H9 (cell line): ENCODE data around the gene TMCC3. TPM values are rescaled to one million over a fixed set of nuclear protein-coding genes. Genes with fewer than 3 reads are reported as not detected.

Experiments
- DNase-seq: peaks from one replicate; pipeline ENCODE4 v3.0.0-alpha.2; 2017
- H2AFZ ChIP-seq: one replicate; pipeline ENCODE4 v1.6.1; 2013; ENCODE audit warnings: mild to moderate bottlenecking, low read length, control low read depth, moderate library complexity
- H2AK5ac ChIP-seq: 2 replicates; pipeline ENCODE4 v1.6.1; 2013; ENCODE audit warnings: low read length, control low read depth, mixed read lengths; ENCODE audit not compliant: insufficient read length
- H2BK120ac ChIP-seq: one replicate; pipeline ENCODE4 v1.6.1; 2013; ENCODE audit warnings: low read depth, mild to moderate bottlenecking, low read length, control low read depth, inconsistent platforms; ENCODE audit not compliant: poor library complexity, severe bottlenecking
- H2BK12ac ChIP-seq: 2 replicates; pipeline ENCODE4 v1.6.1; 2013; ENCODE audit warnings: low read length, control low read depth, mixed read lengths, low read depth; ENCODE audit not compliant: insufficient read length
- H2BK15ac ChIP-seq: 2 replicates; pipeline ENCODE4 v1.6.1; 2013; ENCODE audit warnings: low read depth, low read length, control low read depth
- H2BK20ac ChIP-seq: one replicate; pipeline ENCODE4 v1.6.1; 2013; ENCODE audit warnings: low read depth, mild to moderate bottlenecking, low read length, control low read depth, inconsistent platforms; ENCODE audit not compliant: poor library complexity, severe bottlenecking
- H2BK5ac ChIP-seq: 2 replicates; pipeline ENCODE4 v1.6.1; 2013; ENCODE audit warnings: low read length, control low read depth, mixed read lengths; ENCODE audit not compliant: insufficient read length
- H3K14ac ChIP-seq: 2 replicates; pipeline ENCODE4 v1.6.1; 2013; ENCODE audit warnings: low read length, control low read depth; ENCODE audit not compliant: insufficient read depth
- H3K18ac ChIP-seq: 2 replicates; pipeline ENCODE4 v1.6.1; 2013; ENCODE audit warnings: low read depth, mild to moderate bottlenecking, mixed read lengths, low read length, control low read depth; ENCODE audit not compliant: insufficient read length
- H3K23ac ChIP-seq: 2 replicates; pipeline ENCODE4 v1.6.1; 2013; ENCODE audit warnings: low read length, control low read depth, mixed read lengths, low read depth; ENCODE audit not compliant: insufficient read length
- H3K23me2 ChIP-seq: 2 replicates; pipeline ENCODE4 v1.6.1; 2013; ENCODE audit warnings: low read depth, mild to moderate bottlenecking, mixed read lengths, low read length, control low read depth; ENCODE audit not compliant: insufficient read length, poor library complexity, severe bottlenecking
- H3K27ac ChIP-seq: 2 replicates; pipeline ENCODE4 v1.5.1; 2013; ENCODE audit warnings: low read length, control low read depth, mixed read lengths, low read depth; ENCODE audit not compliant: insufficient read length
- H3K27me3 ChIP-seq: 2 replicates; pipeline ENCODE4 v1.6.1; 2013; ENCODE audit warnings: low read length, control low read depth, inconsistent platforms; ENCODE audit not compliant: insufficient read depth
- H3K4ac ChIP-seq: 2 replicates; pipeline ENCODE4 v1.6.1; 2013; ENCODE audit warnings: low read depth, mild to moderate bottlenecking, control low read depth, inconsistent platforms, low read length, moderate library complexity
- H3K4me1 ChIP-seq: 2 replicates; pipeline ENCODE4 v1.6.1; 2013; ENCODE audit warnings: low read length, control low read depth, inconsistent platforms; ENCODE audit not compliant: insufficient read depth
- H3K4me2 ChIP-seq: 2 replicates; pipeline ENCODE4 v1.6.1; 2013; ENCODE audit warnings: low read length, control low read depth, mixed read lengths; ENCODE audit not compliant: insufficient read length, insufficient read depth
- H3K56ac ChIP-seq: 2 replicates; pipeline ENCODE4 v1.6.1; 2013; ENCODE audit warnings: low read depth, mild to moderate bottlenecking, mixed read lengths, low read length, control low read depth; ENCODE audit not compliant: insufficient read length
- H3K79me1 ChIP-seq: 2 replicates; pipeline ENCODE4 v1.6.1; 2013; ENCODE audit warnings: low read depth, mild to moderate bottlenecking, moderate library complexity, low read length, control low read depth, inconsistent platforms; ENCODE audit not compliant: insufficient read depth, poor library complexity, severe bottlenecking
- H3K79me2 ChIP-seq: 2 replicates; pipeline ENCODE4 v1.6.1; 2013; ENCODE audit warnings: low read length, control low read depth, inconsistent platforms; ENCODE audit not compliant: insufficient read depth
- H3K9ac ChIP-seq: 2 replicates; pipeline ENCODE4 v1.6.1; 2013; ENCODE audit warnings: low read length, control low read depth, mixed read lengths; ENCODE audit not compliant: insufficient read length; ENCODE audit errors: extremely low read depth
- H3K9me3 ChIP-seq: one replicate; pipeline ENCODE4 v1.6.1; 2013; ENCODE audit warnings: low read depth, low read length, inconsistent platforms; ENCODE audit not compliant: control insufficient read depth
- H3T11ph ChIP-seq: one replicate; pipeline ENCODE4 v1.6.1; 2013; ENCODE audit warnings: mild to moderate bottlenecking, low read length, control low read depth, inconsistent platforms
- H4K20me1 ChIP-seq: one replicate; pipeline ENCODE4 v1.6.1; 2013; ENCODE audit not compliant: control insufficient read depth, insufficient read length, insufficient read depth
- H4K5ac ChIP-seq: 2 replicates; pipeline ENCODE4 v1.6.1; 2013; ENCODE audit warnings: low read depth, mild to moderate bottlenecking, mixed read lengths, low read length, control low read depth; ENCODE audit not compliant: insufficient read length
- H4K8ac ChIP-seq: replicated peaks from 2 replicates; pipeline ENCODE4 v1.6.1; 2013; ENCODE audit warnings: low read length, control low read depth, mixed read lengths, low read depth; ENCODE audit not compliant: insufficient read length
- H4K91ac ChIP-seq: 2 replicates; pipeline ENCODE4 v1.6.1; 2013; ENCODE audit warnings: low read depth, mild to moderate bottlenecking, moderate library complexity, mixed read lengths, low read length, control low read depth; ENCODE audit not compliant: insufficient read length
- H3K27ac Mint-ChIP-seq, 3 experiments: 2 replicates in 2 of 3; 3 replicates in 1 of 3; pipeline ENCODE4 v1.8.0; 2020 to 2021; ENCODE audit warnings: mixed read lengths in 3 of 3, mild to moderate bottlenecking in 1 of 3, moderate library complexity in 1 of 3
- H3K27me3 Mint-ChIP-seq: 2 replicates; pipeline ENCODE4 v1.8.0; 2021; ENCODE audit warnings: low read depth, mild to moderate bottlenecking, moderate library complexity, mixed read lengths
- H3K36me3 Mint-ChIP-seq, 3 experiments: 2 replicates in 2 of 3; 3 replicates in 1 of 3; pipeline ENCODE4 v1.8.0; 2020 to 2021; ENCODE audit warnings: low read depth in 3 of 3, mixed read lengths in 3 of 3; ENCODE audit not compliant: insufficient read depth in 1 of 3
- H3K4me1 Mint-ChIP-seq, 2 experiments: 2 replicates each; pipeline ENCODE4 v1.8.0; 2020; ENCODE audit warnings: mixed read lengths in 2 of 2
- H3K4me3 Mint-ChIP-seq, 2 experiments: 2 replicates in 1 of 2; 3 replicates in 1 of 2; pipeline ENCODE4 v1.8.0; 2020 to 2021; ENCODE audit warnings: mild to moderate bottlenecking in 2 of 2, mixed read lengths in 2 of 2, moderate library complexity in 1 of 2
- H3K9me3 Mint-ChIP-seq, 2 experiments: 2 replicates in 1 of 2; 3 replicates in 1 of 2; pipeline ENCODE4 v1.8.0; 2020; ENCODE audit warnings: mild to moderate bottlenecking in 2 of 2, mixed read lengths in 2 of 2, moderate library complexity in 1 of 2
- CTCF ChIP-seq: fragments of 200-600 bp; sonication (generic); conservative IDR thresholded peaks from 3 replicates; pipeline ENCODE4 v1.8.0; 2021; ENCODE audit warnings: antibody characterized with exemption, mild to moderate bottlenecking
- WGBS: extraction: QIAGEN DNeasy Blood & Tissue Kit; methylation state at CpG from one replicate; pipeline ENCODE4 v1.1.7; 2013; ENCODE audit warnings: missing lambda C conversion rate, low lambda C conversion rate, mixed read lengths; ENCODE audit not compliant: insufficient read length; ENCODE audit errors: extremely low coverage; 5-methylcytosine and 5-hydroxymethylcytosine counted together
- total RNA-seq: library from RNA; stranded (reverse); gene quantifications from 2 replicates; pipeline ENCODE4 v1.2.1, GENCODE V29; 2021

Gene TMCC3
- total RNA-seq, 1 experiment from 2014 or later = 0.87 TPM

- H3K9me3 ChIP-seq = no peaks in the 10 kb centered on the region
- no peak overlapping the region for H3T11ph ChIP-seq
- no peak overlapping the region for H2BK12ac ChIP-seq
- no peak overlapping the region for H3K27ac Mint-ChIP-seq
- H3K4me1 ChIP-seq = no peaks in the 10 kb centered on the region
- H3K27ac ChIP-seq = no peak overlapping the region
- no peak overlapping the region for H4K8ac ChIP-seq
- DNase-seq = no peak
- H2BK15ac ChIP-seq = no peak overlapping the region
- no peaks in the 10 kb centered on the region for H3K79me2 ChIP-seq
- H3K9ac ChIP-seq = no peak overlapping the region
- no peak overlapping the region for H2AFZ ChIP-seq
- no peak overlapping the region for H3K56ac ChIP-seq
- H2BK20ac ChIP-seq = no peak overlapping the region
- no CpG with 5 or more reads among the region's 11 CpGs for WGBS
- H2BK120ac ChIP-seq = no peak overlapping the region
- H3K79me1 ChIP-seq = no peaks in the 10 kb centered on the region
- H4K91ac ChIP-seq = no peak overlapping the region
- no peak overlapping the region for H2AK5ac ChIP-seq
- no peaks in the 10 kb centered on the region for H4K20me1 ChIP-seq
- H3K18ac ChIP-seq = no peak overlapping the region
- no peaks in the 10 kb centered on the region for H3K27me3 ChIP-seq
- H3K36me3 Mint-ChIP-seq = peaks cover 0 to 6% (median 0%) of the 10 kb centered on the region in 3 experiments; a peak in 4 of 7 replicates
- peaks cover 0 to 3% of the 10 kb centered on the region in 2 experiments; a peak in 2 of 4 replicates for H3K4me1 Mint-ChIP-seq
- no peak overlapping the region for H3K14ac ChIP-seq
- no peak overlapping the region for H4K5ac ChIP-seq
- no peak overlapping the region for H3K23ac ChIP-seq
- H3K23me2 ChIP-seq = no peaks in the 10 kb centered on the region
- no peak overlapping the region for H3K4me3 Mint-ChIP-seq
- H3K27me3 Mint-ChIP-seq = peaks cover 1% of the 10 kb centered on the region; the same call in 1 of the 2 replicates
- H3K4me2 ChIP-seq = no peak overlapping the region
- no peak for TF ChIP-seq CTCF
- no peak overlapping the region for H3K4ac ChIP-seq
- peaks cover 6 to 7% of the 10 kb centered on the region in 2 experiments; a peak in 3 of 5 replicates for H3K9me3 Mint-ChIP-seq
- H2BK5ac ChIP-seq = no peak overlapping the region
Measured at GRCh38 chr12:94623161-94623920, 27.0 kb downstream of the TMCC3 start.
